NCI-H2196 treated with DMSO at 0.1 percent for 48 hours (cell line): ENCODE data around the gene RALBP1.

Source experiments
- DNase-seq: peaks from one replicate; lab custom pipeline; 2025; ENCODE audit not compliant: unreplicated experiment; lab: John Stamatoyannopoulos, UW

RALBP1 gene

GRCh38 chr18:9586814-9587213, 111.5 kb downstream of the RALBP1 start:
- DNase-seq = no peak
